GM18861 (cell line): ENCODE measurements around the gene MTIF3.

Experiments used
- ATAC-seq: cut with Tn5 transposase; IDR thresholded peaks from one replicate; pipeline ENCODE4 v1.9.1; 2021; ENCODE audit not compliant: unreplicated experiment

Gene MTIF3

DNA sequence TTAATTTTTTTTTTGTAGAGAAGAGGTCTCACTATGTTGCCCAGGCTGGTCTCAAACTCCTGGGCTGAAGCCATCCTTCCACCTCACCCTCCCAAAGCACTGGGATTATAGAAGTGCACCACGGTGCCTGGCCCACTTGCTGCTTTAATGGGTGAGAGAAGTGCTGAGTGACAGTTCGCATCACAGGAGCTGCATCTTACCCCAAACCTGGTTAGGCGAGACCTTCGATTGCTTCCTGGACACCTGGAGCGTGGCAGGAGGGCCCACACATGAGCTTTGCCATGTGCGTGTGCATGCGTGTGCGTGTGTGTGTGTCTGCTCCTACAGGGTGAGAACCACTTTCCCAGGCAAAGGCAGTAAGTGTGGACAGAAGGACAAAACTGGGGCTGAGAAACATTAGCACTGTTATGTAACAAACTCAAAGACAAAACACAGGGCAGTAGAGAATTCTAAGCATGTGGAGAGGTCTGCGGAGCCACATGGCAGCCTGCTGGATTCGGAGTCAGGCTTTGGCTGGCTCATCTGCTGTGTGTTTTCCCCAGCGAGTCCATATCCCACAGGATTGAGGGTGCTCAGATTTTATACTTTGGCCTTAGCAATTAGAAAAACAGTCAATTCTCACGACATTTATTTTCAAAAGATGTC is 11.7 kb upstream of the MTIF3 start:
- ATAC-seq = no peak

DNA sequence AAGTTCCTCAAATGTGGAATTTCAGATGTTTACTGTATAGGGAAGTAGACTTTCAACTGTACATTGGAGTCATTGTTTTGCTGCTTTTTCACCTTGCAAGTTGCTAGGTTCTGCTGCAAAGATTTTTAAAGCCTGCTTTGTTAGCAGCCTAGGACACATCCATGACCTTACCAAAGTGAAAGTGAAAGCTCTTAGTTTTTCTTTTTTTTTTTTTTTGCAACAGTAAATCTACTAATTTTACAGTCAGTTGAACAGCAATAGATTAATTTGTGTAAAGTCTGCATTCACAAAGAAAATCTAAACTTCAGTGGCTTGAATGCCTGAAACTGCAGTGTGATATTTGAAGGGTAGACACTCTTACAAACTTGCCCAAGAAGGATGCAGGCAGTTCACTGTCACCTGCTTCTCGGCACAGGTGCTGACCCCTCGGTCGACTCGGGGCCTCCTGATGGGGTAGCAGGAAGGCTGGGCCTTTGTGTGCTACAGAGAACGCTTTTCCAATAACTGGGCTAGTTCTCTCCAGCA is 5.0 kb upstream of the MTIF3 start:
- no peak for ATAC-seq

DNA sequence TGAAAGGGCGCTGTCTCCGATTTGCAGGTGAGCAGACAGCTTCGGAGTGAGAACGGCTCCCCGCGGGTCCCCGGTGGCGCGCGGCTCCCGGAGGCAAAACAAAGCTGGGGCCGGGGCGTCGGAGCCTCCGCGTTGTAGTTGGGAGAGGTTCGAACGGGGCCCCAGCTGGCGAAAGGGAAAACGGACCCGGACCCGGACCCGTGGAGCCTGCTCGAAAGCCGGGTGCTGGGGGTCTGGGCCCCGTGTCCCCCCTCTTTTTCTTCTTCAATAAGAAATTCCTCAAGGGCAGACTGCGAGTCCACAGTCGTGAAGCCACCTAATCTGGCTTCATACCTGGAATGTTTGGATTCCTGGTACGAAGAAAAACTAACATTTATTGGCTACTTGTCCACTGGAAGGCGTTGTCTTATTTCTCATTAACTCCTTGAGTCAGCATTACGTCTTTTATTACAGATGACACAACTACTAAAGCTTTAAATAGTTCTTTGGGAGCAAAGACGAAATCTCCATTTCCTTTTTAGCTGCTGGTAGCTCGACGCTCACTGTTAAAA is 632 bp upstream of the MTIF3 start:
- no peak for ATAC-seq

DNA sequence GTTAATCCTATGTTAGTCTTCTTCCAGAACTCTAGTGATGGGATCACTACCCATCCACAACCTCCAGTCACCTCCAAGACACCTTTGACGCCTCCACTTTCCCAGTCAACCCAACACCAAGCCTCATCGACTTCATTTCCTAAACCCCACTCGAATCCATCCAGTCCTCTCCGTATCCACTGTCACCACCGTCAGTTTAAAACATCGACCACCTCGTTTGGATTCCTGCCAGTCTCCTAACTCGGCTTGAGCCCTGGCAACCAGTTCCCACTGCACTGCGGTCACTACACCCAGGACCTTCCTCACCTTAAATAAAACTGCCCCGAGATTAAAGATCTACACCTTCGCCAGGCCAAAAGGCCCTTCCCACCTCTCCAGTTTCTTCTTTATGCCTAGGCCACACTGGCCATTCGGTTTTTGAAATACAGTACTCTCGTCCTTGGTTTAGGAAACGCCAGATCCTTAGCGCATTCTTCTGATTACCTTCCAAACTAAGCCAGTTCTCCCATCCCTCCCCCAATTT is 1.2 kb downstream of the MTIF3 start:
- no peak for ATAC-seq

DNA sequence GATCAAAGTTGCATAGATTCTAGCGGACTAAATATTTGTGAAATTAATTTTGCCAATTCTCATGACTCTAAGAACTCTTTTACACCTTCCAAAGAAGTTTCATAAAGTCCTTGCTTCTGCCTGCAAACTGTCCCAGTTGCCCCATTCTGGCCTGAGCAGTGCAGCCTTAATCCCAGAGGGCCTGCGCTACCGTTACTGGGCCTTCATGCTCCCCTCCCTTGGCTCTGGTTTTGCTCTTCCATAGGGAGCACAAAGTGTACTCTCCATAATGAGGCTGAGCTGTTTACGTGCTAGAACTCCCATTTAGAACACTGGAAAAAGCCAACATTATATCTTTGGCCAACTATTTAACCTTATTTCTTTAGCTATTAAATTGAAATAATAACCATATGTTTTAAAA is 2.1 kb downstream of the MTIF3 start:
- no peak for ATAC-seq

DNA sequence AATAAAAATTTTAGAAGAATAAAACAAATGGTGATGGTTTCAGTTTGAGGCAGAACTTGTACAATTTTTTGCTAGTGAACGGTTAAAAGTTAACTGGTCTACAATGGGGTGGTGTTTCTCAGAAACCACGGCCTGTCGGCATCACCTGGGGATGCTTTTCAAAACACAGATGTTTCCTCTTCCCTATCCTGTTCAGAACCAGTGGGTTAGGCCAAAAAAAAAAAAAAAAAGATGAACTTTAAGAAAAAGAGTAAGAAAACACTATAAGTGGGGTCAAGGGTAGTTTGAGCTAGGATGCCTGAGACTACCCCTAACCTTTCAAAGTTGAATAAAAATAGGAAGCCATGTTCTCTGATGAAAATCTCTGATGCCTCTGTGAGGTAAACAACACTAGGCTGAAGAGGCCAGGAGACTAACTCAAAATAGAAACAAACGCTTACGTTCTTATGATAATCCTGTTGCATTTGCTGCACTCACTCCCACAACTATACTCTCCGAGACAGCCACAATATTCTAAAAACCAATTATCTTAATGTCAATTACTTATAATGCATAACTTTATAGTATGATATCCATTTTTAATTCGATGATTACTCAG is 3.3 kb downstream of the MTIF3 start:
- peak; percentile 30 for ATAC-seq

DNA sequence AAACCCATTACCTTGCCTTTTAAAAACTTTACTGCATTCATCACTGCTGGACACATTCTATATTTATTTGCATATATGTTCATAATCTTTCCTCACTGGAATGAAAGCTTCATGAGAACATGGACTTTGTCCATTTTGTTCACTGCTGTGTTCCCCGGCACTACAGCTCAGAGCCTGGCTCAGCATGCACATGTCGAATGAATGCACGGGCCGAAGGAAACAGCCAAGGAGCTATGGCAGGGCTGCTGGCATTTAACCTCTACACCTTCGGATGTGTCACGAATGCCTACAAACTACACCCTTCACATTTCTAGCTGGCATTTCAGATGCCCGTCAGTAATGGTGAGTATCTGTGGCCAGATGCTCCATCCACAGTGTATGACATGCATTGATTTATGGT is 7.6 kb downstream of the MTIF3 start:
- no peak for ATAC-seq

DNA sequence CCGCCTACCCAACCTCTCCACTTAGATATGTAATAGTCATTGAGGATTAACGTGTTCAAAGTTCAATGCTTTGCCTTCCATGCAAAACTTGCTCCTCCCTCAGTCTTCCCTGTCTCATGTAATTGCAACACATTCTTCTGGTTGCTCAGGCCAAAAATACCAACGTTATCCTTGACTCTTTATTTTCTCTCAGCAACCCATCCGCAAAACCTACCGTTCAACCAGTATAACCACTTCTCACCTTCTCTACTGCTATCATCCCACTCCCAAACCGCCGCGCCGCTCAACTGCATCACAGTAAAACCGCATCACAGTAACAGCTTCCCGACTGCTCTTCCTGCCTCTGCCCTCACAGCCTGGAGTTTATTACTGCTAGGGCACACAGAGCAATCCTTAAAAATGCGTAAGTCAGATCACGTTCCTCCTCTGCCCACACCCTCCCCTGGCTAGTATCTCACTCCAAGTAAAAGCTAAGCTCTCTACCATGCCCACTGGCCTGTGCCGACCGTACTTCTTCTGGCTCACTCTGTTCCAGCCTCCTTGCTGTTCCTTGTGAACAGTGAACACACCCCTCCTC is 8.2 kb downstream of the MTIF3 start:
- no peak for ATAC-seq

DNA sequence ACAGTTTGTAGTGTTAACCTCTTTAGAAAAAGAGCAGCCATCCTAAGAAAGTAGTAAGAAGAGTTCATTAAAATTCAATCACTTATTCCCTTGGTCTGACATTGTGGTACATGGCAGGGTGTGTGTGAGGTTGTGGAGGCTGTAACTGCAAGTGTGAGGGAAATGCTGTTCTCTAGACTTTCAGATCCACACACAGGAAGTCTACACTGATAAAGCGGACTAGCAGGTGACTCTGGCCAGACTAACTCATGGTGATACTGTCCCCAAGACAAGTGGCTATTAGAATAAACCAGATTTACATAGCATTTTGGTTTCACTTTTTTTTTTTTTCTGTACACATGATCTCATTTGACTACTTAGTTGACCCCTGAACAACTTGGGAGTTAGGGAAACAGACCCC is 10.0 kb downstream of the MTIF3 start:
- peak; percentile 71 for ATAC-seq

DNA sequence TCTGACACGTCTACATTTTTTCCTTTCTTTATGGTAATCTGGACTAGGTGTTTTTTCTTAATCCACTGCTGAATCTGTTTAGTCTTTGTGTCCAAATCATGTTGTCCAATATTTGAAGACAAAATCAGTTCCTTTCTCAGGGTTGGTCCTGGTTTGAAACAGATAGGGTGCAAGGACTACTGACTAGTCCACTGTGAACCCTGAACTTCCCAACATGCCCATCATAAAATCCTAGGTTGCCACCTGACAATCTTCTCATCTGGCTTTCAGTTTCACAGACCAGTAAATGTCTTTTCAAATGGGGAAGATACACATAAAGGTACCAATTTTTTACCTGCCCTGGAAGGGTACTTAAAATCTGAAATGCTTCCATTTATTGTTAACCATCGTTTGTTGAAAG is 13.2 kb downstream of the MTIF3 start:
- ATAC-seq = no peak

DNA sequence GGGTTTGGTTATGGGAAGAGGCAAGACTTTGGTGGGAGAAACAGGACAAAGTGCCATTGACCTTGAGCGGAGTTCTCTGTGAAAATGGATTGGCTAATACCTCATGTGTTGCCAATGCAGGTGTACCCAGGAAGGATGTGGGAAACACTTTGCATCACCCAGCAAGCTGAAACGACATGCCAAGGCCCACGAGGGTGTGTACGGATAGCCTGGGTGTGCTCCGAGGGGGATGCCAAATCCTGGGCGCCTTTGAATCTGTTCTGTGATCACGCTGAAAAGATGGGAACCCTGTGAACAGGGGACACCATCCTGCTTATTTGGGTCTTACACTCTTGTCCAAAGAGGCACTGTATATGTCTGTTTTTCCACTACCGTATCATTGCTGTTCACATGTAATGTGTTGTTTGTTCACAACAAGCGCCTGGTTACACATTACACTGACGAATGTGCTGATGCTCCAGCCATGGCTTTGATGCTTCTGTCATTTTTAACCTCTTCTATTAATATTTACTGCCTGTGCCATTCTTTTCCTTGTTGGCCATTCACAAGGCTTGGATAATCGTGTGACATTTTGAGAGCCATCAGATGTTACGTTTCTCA is 17.7 kb downstream of the MTIF3 start:
- ATAC-seq = no peak

DNA sequence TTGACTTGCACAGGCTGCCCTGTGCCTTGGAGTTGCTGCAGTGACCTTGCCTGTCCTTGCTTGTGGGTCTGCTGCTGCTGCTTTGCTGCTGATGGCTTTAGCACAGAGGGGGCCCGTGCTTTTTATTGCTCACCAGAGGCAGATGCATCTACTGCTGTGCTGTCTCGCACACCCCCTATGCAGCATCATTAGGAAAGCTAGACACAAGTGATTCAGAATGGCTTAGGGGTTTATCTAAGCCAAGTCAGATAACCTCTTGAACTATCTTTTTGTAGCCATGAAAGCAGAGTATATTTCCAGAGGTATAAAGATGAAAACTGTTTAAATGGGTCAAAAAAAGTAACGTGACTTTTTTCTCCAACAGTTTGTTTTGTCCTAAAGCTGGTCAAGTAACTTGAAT is 18.2 kb downstream of the MTIF3 start:
- ATAC-seq = no peak

DNA sequence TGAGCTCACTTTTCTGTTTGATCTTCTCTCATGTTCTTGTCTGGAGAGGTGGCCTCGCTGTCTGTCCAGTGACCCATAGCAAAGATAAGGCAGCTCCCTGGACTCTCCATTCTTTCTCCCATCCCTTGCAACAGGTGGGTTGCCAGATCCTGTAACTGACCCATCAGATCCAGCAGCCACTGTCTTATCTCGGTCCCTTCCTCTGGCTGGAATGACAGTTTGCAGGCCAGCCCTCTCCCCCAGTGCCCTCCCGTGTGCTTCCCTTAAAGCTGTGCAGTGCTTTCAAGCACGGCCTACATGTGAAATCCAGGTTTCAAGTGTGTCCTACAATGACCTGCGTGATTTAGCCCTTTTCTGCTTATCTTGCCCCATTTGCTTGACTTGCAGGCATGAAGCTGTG is 22.2 kb downstream of the MTIF3 start:
- ATAC-seq = no peak

DNA sequence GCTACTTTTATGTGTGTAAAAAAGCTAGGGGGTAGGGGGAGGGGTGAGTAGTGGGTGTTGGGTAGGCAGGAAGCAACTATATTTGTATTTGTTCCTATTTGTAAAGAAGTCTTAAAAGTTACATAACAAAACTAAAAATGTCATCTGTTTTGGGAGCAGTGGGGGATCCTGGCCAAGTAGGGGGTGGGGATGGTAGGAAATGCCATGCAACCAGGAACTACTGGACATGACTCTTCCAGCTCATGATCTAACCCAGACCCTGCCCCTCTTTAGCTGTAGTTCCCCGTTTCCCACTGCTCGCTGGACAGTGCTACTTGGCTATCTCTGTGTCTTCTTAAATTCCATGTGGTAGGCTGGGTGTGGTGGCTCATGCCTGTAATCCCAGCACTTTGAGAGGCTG is 22.7 kb downstream of the MTIF3 start:
- ATAC-seq = no peak

DNA sequence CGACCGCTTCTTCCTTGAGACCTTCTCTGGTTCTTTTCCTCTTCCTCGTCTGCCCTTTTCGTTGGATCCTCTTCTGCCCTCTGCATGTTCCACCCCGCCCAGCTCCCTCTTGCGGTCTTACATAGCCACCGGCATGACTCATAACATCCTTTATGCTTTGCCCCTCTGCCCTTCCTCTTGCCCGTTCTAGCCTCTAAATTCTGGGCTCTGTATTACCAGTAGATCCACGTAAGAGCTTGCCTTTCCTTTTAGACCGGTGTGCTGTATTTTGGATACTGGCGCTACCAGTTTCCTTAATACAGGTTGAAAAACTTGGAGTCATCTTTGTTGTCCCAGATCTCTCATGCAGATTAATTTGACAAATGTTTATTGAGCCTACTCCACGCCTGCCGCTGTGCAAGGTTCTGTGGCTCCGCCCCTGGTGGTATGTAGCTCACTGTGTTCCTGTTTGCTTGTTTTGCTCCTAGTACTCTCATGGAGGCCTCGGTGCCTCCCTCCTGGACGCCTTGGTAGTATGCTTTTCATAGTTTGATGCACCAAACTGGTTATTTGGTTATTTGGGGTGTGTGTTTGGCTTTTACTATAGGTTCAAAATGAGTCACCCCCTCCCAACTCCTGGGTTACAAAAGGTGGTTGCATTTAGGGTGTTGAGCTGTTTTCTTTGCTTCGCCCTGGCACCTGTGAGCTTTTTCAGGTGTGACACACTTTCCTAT is 24.3 kb downstream of the MTIF3 start:
- peak; percentile 54 for ATAC-seq

DNA sequence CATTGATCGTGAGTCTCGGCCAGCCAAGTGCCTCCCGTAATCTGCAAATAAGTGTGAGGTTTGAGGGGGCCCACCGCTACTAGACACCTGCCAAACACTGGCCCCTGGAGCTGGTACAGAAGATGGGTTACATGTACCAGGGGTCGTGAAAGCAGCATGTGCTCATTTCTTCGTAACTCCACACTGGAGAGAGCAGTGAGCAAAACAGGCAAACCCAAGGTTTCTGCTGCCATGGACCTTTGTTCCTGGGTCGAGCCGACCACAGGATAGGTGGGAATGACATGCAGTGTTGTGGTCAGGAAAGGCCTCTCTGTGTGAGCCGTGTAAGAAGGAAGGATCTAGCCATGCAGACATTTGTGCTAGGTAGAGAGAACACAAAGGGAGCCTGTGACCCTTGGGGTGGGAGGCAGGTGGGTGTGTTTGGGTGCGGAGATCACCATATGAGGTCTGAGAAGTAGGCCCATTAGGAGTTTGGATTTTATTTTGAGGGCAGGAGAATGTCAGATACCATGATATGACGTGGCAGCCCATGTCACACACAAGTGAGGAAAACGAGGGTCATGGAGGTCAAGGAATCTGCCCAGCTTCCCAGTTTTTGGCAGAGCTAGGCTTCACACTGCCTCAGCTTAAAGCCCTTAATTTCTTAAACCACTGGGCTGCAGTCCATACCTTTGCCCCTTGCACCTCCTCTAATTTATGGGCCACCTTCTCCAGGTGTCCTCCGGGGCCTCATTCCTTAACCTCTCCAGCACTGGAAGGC is 25.0 kb downstream of the MTIF3 start:
- peak; percentile 2 for ATAC-seq

DNA sequence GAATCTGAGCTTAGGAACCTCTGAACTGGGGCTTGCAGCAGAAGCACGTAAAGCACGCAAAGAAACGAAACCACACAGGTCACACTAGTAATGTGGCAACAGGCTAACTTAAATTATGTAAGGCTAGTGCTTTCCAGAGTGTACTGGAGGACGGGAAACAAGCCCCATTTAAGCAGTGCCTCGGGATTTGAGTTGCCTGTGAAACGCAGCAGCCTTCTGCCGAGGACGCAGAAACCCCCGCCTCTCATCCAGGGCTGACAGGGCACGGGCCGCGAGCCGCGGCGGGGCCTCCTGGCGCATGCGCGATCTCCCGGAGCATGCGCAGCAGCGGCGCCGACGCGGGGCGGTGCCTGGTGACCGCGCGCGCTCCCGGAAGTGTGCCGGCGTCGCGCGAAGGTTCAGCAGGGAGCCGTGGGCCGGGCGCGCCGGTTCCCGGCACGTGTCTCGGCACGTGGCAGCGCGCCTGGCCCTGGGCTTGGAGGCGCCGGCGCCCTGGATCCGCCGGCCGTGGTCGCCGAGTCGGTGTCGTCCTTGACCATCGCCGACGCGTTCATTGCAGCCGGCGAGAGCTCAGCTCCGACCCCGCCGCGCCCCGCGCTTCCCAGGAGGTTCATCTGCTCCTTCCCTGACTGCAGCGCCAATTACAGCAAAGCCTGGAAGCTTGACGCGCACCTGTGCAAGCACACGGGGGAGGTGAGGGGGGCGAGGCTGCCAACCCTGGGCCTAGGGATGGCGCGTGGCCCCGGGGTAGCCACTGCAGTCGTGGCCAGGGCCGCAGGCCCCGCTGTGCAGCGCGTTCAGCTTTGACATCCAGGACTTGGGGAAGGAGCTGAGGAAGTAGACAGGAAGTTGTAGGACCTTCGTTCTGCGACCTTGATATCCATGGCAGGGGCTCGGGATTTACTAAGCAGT is 25.9 kb downstream of the MTIF3 start, which contains the start of gene GTF3A:
Gene GTF3A (plus strand): TSS at position 374 of the 912 bp plus-strand sequence.
- ATAC-seq = peak; percentile 60

DNA sequence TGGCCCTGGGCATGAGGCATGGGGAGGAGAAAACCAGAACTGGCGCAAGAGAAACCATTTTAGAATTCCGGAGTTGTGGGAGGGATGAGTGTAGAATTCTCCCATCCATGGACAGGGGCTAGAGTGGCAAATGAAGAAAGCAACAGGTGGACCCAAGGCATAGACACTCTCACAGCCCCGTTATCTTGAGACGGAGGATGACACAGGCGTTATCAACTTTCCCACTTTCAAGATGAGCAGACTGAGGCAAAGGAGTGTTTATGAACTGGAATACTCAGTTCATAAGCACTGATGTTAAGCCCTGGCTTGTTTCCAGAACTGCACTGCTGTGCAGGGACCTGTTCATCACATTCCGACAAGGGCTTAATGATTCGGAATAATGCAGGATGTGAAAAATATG is 27.0 kb downstream of the MTIF3 start:
- no peak for ATAC-seq
